CD14-positive monocyte (primary cell): ENCODE results near the gene PPM1F. TPM values are rescaled to one million over a fixed set of nuclear protein-coding genes. Genes with fewer than 3 reads are reported as not detected.

Experiments used
- DNase-seq, 3 donors: peaks; one replicate each; pipeline ENCODE4 v3.0.0-alpha.2; 2011 to 2022
- H2AFZ ChIP-seq: 2 replicates; pipeline ENCODE4 v1.6.0; 2012; ENCODE audit warnings: mild to moderate bottlenecking, low read depth, low read length, inconsistent platforms; ENCODE audit not compliant: insufficient read depth, poor library complexity, severe bottlenecking
- H3K27ac ChIP-seq, 2 donors: 1 replicate in 1 of 2; 2 replicates in 1 of 2; pipeline ENCODE4 v1.5.1; 2012 to 2013; ENCODE audit warnings: low read length in 2 of 2, control low read depth in 1 of 2, inconsistent platforms in 1 of 2, low read depth in 1 of 2, mild to moderate bottlenecking in 1 of 2
- H3K27me3 ChIP-seq, 2 donors: one replicate each; pipeline versions ENCODE4 v1.6.0 to v1.6.1; 2011 to 2013; ENCODE audit warnings: low read length in 2 of 2; ENCODE audit not compliant: control insufficient read depth in 2 of 2, insufficient read depth in 2 of 2
- H3K36me3 ChIP-seq, 2 donors: replicated peaks in 1 of 2; 1 replicate in 1 of 2; 2 replicates in 1 of 2; pipeline versions ENCODE4 v1.5.1 to v1.6.1; 2012 to 2013; ENCODE audit warnings: low read length in 2 of 2, control low read depth in 1 of 2, inconsistent platforms in 1 of 2, mild to moderate bottlenecking in 1 of 2; ENCODE audit not compliant: insufficient read depth in 2 of 2, control insufficient read depth in 1 of 2
- H3K4me1 ChIP-seq, 2 donors: 1 replicate in 1 of 2; 2 replicates in 1 of 2; pipeline versions ENCODE4 v1.5.1 to v1.6.1; 2012 to 2013; ENCODE audit warnings: low read length in 2 of 2, control low read depth in 1 of 2, inconsistent platforms in 1 of 2, mild to moderate bottlenecking in 1 of 2, moderate library complexity in 1 of 2; ENCODE audit not compliant: insufficient read depth in 2 of 2, control insufficient read depth in 1 of 2
- H3K4me2 ChIP-seq: replicated peaks from 2 replicates; pipeline ENCODE3; 2012; ENCODE audit warnings: low read length, moderate library complexity, mild to moderate bottlenecking; ENCODE audit not compliant: poor library complexity, severe bottlenecking; ENCODE audit errors: extremely low read depth
- H3K4me3 ChIP-seq, 3 experiments: fragments of 200-600 bp in 1 of 3; sonication (generic) in 1 of 3; replicated peaks in 1 of 3; 1 replicate in 2 of 3; 2 replicates in 1 of 3; pipeline ENCODE4 v1.5.1; 2011 to 2013; ENCODE audit warnings: low read length in 3 of 3, mild to moderate bottlenecking in 3 of 3, control low read depth in 2 of 3, low read depth in 2 of 3, inconsistent platforms in 1 of 3, moderate library complexity in 1 of 3
- H3K79me2 ChIP-seq: 2 replicates; pipeline ENCODE4 v1.6.0; 2012; ENCODE audit warnings: mild to moderate bottlenecking, control low read depth, inconsistent platforms, low read length, moderate library complexity; ENCODE audit not compliant: insufficient read depth
- H3K9ac ChIP-seq: 2 replicates; pipeline ENCODE4 v1.6.0; 2017; ENCODE audit warnings: low read length, mild to moderate bottlenecking; ENCODE audit not compliant: insufficient read depth, poor library complexity, severe bottlenecking
- H3K9me3 ChIP-seq, 2 donors: replicated peaks in 1 of 2; 1 replicate in 1 of 2; 2 replicates in 1 of 2; pipeline versions ENCODE4 v1.5.1 to v1.6.1; 2012 to 2013; ENCODE audit warnings: low read length in 2 of 2, control low read depth in 1 of 2; ENCODE audit not compliant: control insufficient read depth in 1 of 2, insufficient read depth in 1 of 2
- H4K20me1 ChIP-seq: 2 replicates; pipeline ENCODE4 v1.6.0; 2012; ENCODE audit warnings: mild to moderate bottlenecking, low read length, control low read depth, moderate library complexity; ENCODE audit not compliant: insufficient read depth
- H3K27ac Mint-ChIP-seq, 7 donors: one replicate each; pipeline ENCODE4 v1.8.0; 2020; ENCODE audit warnings: mild to moderate bottlenecking in 7 of 7, mixed read lengths in 7 of 7, moderate library complexity in 6 of 7, inconsistent platforms in 2 of 7
- H3K27me3 Mint-ChIP-seq, 3 donors: one replicate each; pipeline ENCODE4 v1.8.0; 2021 to 2022; ENCODE audit warnings: low read depth in 3 of 3, mild to moderate bottlenecking in 3 of 3, mixed read lengths in 3 of 3, moderate library complexity in 3 of 3, inconsistent platforms in 1 of 3
- H3K36me3 Mint-ChIP-seq, 2 donors: one replicate each; pipeline ENCODE4 v1.8.0; 2020; ENCODE audit warnings: mixed read lengths in 2 of 2, inconsistent platforms in 1 of 2, mild to moderate bottlenecking in 1 of 2
- H3K4me1 Mint-ChIP-seq: one replicate; pipeline ENCODE4 v1.8.0; 2020; ENCODE audit warnings: mild to moderate bottlenecking, mixed read lengths
- H3K4me3 Mint-ChIP-seq, 2 donors: one replicate each; pipeline ENCODE4 v1.8.0; 2020; ENCODE audit warnings: mild to moderate bottlenecking in 2 of 2, mixed read lengths in 2 of 2, moderate library complexity in 1 of 2
- H3K9me3 Mint-ChIP-seq, 7 donors: one replicate each; pipeline ENCODE4 v1.8.0; 2020 to 2022; ENCODE audit warnings: mixed read lengths in 7 of 7, mild to moderate bottlenecking in 6 of 7, moderate library complexity in 6 of 7, inconsistent platforms in 2 of 7
- WGBS: methylation state at CpG from one replicate; pipeline ENCODE4 v1.1.5; 2013; ENCODE audit warnings: missing lambda C conversion rate; ENCODE audit not compliant: insufficient coverage; 5-methylcytosine and 5-hydroxymethylcytosine counted together
- intact Hi-C, 2 donors: fragments of 100-400 bp; cut with micrococcal nuclease; formaldehyde crosslinking; loops; one replicate each; pipeline versions ENCODE4 v1.15.0 to v1.15.1; 2023
- polyA plus RNA-seq, 3 donors: library from polyadenylated mRNA; depleted of rRNA in 1 of 3; unstranded in 2 of 3; stranded (reverse) in 1 of 3; fragments of 300-500 nt in 2 of 3; fragments of >200 nt in 1 of 3; fragmentation: Illumina TruSeq in 2 of 3; gene quantifications; 1 replicate in 2 of 3; 2 replicates in 1 of 3; pipeline ENCODE4 v1.2.3, GENCODE V29; 2012 to 2021
- TF ChIP-seq, protein P1 (sequence below): fragments of 200-600 bp; IDR thresholded peaks from one replicate; pipeline ENCODE4 v1.8.0; 2022; ENCODE audit warnings: antibody characterized with exemption, mild to moderate bottlenecking

PPM1F gene
- polyA plus RNA-seq, 3 donors, result 28.8 to 95.0 (median 37.2) TPM

DNA sequence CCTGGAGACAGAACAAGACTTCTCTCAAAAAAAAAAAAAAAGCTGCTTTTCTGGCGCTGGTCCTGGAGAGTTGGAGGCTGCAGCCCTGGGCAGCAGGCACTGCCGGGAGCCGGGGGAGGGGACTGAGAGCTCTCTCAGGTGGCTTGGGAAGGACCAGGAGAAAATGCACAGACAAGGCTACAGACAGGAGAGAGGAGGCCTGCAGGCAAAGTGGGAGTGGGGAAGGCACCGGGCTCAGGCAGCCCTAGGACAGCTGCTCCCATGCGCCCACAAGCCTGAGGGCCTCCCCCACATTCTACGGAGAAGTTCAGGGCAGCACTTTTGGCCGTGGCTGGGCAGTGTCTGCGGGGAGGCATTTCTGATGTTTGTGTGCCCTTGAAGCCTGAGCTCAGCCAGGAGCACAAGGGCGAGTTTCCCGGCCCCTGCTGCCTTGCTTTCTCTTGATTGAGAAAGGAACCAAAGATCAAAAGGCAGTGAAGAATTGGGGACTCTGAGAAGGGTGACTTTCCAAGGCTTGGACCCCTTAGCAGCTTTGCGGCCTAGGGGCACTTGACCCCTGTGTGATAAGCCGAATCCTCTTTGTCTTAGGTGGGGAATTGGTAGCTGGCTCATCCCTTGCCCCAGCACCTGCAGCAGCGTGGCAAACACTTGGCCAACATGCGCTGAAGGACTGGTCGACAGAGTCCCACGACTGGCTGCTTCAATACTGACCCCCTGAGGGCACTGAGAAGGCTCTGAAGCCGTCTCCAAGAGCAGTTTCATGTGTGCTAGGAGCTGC is 35.3 kb downstream of the PPM1F start:
- Histone ChIP-seq H3K27ac (no peak overlapping the region), H3K36me3 (peaks cover 23 to 33% of the 10 kb centered on the region in 2 donors), H3K4me2 (no peak overlapping the region), H4K20me1 (peaks cover 55% of the 10 kb centered on the region), H3K9ac (no peak overlapping the region), H3K4me3 (no peak overlapping the region), H3K79me2 (no peaks in the 10 kb centered on the region), H2AFZ (no peak overlapping the region), H3K4me1 (no peaks in the 10 kb centered on the region), H3K9me3 (no peaks in the 10 kb centered on the region), H3K27me3 (no peaks in the 10 kb centered on the region)
- Mint-ChIP-seq H3K4me1 (no peaks in the 10 kb centered on the region), H3K27ac (peak overlapping the region in 3 of 7 donors; percentile 28 to 80 (median 50)), H3K36me3 (peaks cover 22 to 36% of the 10 kb centered on the region in 2 donors), H3K27me3 (no peaks in the 10 kb centered on the region), H3K4me3 (no peak overlapping the region), H3K9me3 (no peaks in the 10 kb centered on the region)
- DNase-seq, result no peak
- TF ChIP-seq, protein P1, sequence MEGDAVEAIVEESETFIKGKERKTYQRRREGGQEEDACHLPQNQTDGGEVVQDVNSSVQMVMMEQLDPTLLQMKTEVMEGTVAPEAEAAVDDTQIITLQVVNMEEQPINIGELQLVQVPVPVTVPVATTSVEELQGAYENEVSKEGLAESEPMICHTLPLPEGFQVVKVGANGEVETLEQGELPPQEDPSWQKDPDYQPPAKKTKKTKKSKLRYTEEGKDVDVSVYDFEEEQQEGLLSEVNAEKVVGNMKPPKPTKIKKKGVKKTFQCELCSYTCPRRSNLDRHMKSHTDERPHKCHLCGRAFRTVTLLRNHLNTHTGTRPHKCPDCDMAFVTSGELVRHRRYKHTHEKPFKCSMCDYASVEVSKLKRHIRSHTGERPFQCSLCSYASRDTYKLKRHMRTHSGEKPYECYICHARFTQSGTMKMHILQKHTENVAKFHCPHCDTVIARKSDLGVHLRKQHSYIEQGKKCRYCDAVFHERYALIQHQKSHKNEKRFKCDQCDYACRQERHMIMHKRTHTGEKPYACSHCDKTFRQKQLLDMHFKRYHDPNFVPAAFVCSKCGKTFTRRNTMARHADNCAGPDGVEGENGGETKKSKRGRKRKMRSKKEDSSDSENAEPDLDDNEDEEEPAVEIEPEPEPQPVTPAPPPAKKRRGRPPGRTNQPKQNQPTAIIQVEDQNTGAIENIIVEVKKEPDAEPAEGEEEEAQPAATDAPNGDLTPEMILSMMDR, result no peak
- intact Hi-C loops, result no loop called here
- WGBS, result 93% methylated on average over 16 of the region's 17 CpGs

- H3K27ac ChIP-seq, result no peak overlapping the region
- Mint-ChIP-seq H3K36me3 (peaks cover 13 to 26% of the 10 kb centered on the region in 2 donors), H3K27me3 (no peaks in the 10 kb centered on the region), H3K4me1 (peaks cover 2% of the 10 kb centered on the region), H3K4me3 (no peak overlapping the region), H3K27ac (peak overlapping the region in 2 of 7 donors; percentile 32 to 50), H3K9me3 (no peaks in the 10 kb centered on the region)
- H4K20me1 ChIP-seq, result peaks cover 47% of the 10 kb centered on the region
- H2AFZ ChIP-seq, result no peak overlapping the region
- TF ChIP-seq, protein P1, result no peak
- no peaks in the 10 kb centered on the region for H3K4me1 ChIP-seq
- no peak overlapping the region for H3K4me3 ChIP-seq
- H3K4me2 ChIP-seq, result no peak overlapping the region
- WGBS, result 100% methylated on average over 3 of the region's 4 CpGs
- DNase-seq, result no peak
- H3K36me3 ChIP-seq, result peaks cover 15 to 24% of the 10 kb centered on the region in 2 donors
- H3K27me3 ChIP-seq, result no peaks in the 10 kb centered on the region
- H3K9ac ChIP-seq, result no peak overlapping the region
- no peaks in the 10 kb centered on the region for H3K79me2 ChIP-seq
- intact Hi-C loops, result no loop called here
- H3K9me3 ChIP-seq, result no peaks in the 10 kb centered on the region
Observed at GRCh38 chr22:21916309-21916918, 36.2 kb downstream of the PPM1F start.
